Fibroblast of lung (primary cell): ENCODE data around the gene TERT. TPM values are rescaled to one million over a fixed set of nuclear protein-coding genes. Genes with fewer than 3 reads are reported as not detected.

Experiments used
- DNase-seq, 2 donors: peaks; one replicate each; pipeline versions ENCODE4 v3.0.0 to v3.0.0-alpha.2; 2010; ENCODE audit warnings: low read depth in 2 of 2
- H2AFZ ChIP-seq: 2 replicates; pipeline ENCODE4 v1.5.1; 2012; ENCODE audit warnings: low read length, control low read depth, inconsistent platforms
- H3K27ac ChIP-seq: 2 replicates; pipeline ENCODE4 v1.5.1; 2011; ENCODE audit warnings: low read length, control low read depth; ENCODE audit not compliant: insufficient read depth
- H3K27me3 ChIP-seq: 2 replicates; pipeline ENCODE4 v1.5.1; 2011; ENCODE audit warnings: mild to moderate bottlenecking, low read length; ENCODE audit not compliant: control insufficient read depth, insufficient read depth
- H3K36me3 ChIP-seq: 2 replicates; pipeline ENCODE4 v1.5.1; 2011; ENCODE audit warnings: low read length; ENCODE audit not compliant: control insufficient read depth, insufficient read depth
- H3K4me1 ChIP-seq: 2 replicates; pipeline ENCODE4 v1.5.1; 2011; ENCODE audit warnings: low read length; ENCODE audit not compliant: control insufficient read depth, insufficient read depth; ENCODE audit errors: extremely low read depth
- H3K4me2 ChIP-seq: 2 replicates; pipeline ENCODE4 v1.5.1; 2011; ENCODE audit warnings: low read length, control low read depth; ENCODE audit not compliant: insufficient read depth; ENCODE audit errors: extremely low read depth
- H3K4me3 ChIP-seq, 4 experiments: fragments of 200-600 bp in 1 of 4; sonication (generic) in 1 of 4; replicated peaks in 1 of 4; 2 replicates each; pipeline ENCODE4 v1.5.1; 2011 to 2016; ENCODE audit warnings: low read length in 4 of 4, low read depth in 3 of 4, mild to moderate bottlenecking in 3 of 4, control low read depth in 2 of 4, inconsistent platforms in 1 of 4, mixed read lengths in 1 of 4; ENCODE audit not compliant: insufficient read depth in 1 of 4; ENCODE audit errors: control extremely low read depth in 1 of 4
- H3K79me2 ChIP-seq: 2 replicates; pipeline ENCODE4 v1.5.1; 2012; ENCODE audit warnings: mild to moderate bottlenecking, low read length, inconsistent platforms; ENCODE audit not compliant: control insufficient read depth, insufficient read depth
- H3K9ac ChIP-seq: 2 replicates; pipeline ENCODE4 v1.5.1; 2011; ENCODE audit warnings: mild to moderate bottlenecking, low read length, control low read depth; ENCODE audit not compliant: insufficient read depth
- H3K9me3 ChIP-seq: 2 replicates; pipeline ENCODE4 v1.5.1; 2012; ENCODE audit warnings: low read depth, low read length; ENCODE audit not compliant: control insufficient read depth, insufficient read depth
- H4K20me1 ChIP-seq: 2 replicates; pipeline ENCODE4 v1.5.1; 2011; ENCODE audit warnings: low read length; ENCODE audit not compliant: control insufficient read depth, insufficient read depth; ENCODE audit errors: extremely low read depth
- EZH2 ChIP-seq: IDR thresholded peaks from 2 replicates; pipeline ENCODE4 v1.5.1; 2012; ENCODE audit warnings: low read length, control low read depth, mild to moderate bottlenecking; ENCODE audit errors: missing control alignments
- polyA plus RNA-seq, 2 donors: library from polyadenylated mRNA; depleted of rRNA in 1 of 2; stranded (reverse) in 1 of 2; unstranded in 1 of 2; fragments of >200 nt; gene quantifications; 2 replicates each; pipeline ENCODE4 v1.2.1, GENCODE V29; 2011 to 2012; ENCODE audit warnings: missing spikeins in 1 of 2
- total RNA-seq: library from RNA; depleted of rRNA; stranded (reverse); fragments of >200 nt; gene quantifications from 2 replicates; pipeline ENCODE4 v1.2.1, GENCODE V29; 2014
- TF ChIP-seq, protein P1 (sequence below), 2 donors: IDR thresholded peaks in 1 of 2; conservative IDR thresholded peaks in 1 of 2; 1 replicate in 1 of 2; 2 replicates in 1 of 2; pipeline ENCODE4 v1.5.1; 2011 to 2012; ENCODE audit warnings: low read length in 2 of 2, control low read depth in 1 of 2, inconsistent platforms in 1 of 2, low read depth in 1 of 2, mild to moderate bottlenecking in 1 of 2

TERT gene
- total and polyA plus RNA-seq, 2 donors (not counting 1 experiment from before 2014, with no cell fraction given): not detected

DNA sequence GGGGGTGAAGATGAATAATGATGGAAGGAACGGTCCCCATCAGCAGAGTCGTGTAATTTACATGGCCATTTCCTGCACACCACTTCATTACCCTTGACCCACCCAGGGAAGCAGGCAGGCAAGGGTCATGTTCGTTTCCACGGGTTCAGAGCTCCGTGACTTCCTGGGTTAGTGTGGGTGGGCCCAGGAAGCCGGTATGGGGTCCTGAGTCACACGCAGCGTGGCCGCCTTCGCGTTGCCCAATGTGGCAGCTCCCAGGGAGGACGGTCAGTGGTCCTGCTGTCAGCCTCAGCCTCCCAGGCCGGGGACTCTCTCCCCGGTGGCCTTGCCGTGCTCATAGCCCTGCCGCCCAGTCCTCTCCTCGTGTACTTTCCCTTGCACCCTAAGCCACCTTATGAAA lies 5.1 kb upstream of the TERT start:
- no peak for DNase-seq
- Histone ChIP-seq H2AFZ (no peak overlapping the region), H3K4me1 (no peaks in the 10 kb centered on the region), H4K20me1 (no peaks in the 10 kb centered on the region), H3K4me2 (no peak overlapping the region), H3K9me3 (no peaks in the 10 kb centered on the region), H3K4me3 (no peak overlapping the region), H3K36me3 (no peaks in the 10 kb centered on the region), H3K79me2 (no peaks in the 10 kb centered on the region), H3K9ac (no peak overlapping the region), H3K27me3 (peaks cover 5% of the 10 kb centered on the region), H3K27ac (no peak overlapping the region)
- TF ChIP-seq, protein P1, sequence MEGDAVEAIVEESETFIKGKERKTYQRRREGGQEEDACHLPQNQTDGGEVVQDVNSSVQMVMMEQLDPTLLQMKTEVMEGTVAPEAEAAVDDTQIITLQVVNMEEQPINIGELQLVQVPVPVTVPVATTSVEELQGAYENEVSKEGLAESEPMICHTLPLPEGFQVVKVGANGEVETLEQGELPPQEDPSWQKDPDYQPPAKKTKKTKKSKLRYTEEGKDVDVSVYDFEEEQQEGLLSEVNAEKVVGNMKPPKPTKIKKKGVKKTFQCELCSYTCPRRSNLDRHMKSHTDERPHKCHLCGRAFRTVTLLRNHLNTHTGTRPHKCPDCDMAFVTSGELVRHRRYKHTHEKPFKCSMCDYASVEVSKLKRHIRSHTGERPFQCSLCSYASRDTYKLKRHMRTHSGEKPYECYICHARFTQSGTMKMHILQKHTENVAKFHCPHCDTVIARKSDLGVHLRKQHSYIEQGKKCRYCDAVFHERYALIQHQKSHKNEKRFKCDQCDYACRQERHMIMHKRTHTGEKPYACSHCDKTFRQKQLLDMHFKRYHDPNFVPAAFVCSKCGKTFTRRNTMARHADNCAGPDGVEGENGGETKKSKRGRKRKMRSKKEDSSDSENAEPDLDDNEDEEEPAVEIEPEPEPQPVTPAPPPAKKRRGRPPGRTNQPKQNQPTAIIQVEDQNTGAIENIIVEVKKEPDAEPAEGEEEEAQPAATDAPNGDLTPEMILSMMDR (conservative IDR thresholded peaks at IDR 0.05 in 1 of 2, IDR thresholded peaks at IDR 0.05 in 1 of 2; ENCODE audit: low read depth in 1 of 2, low read length in 2 of 2): no peak
- TF ChIP-seq EZH2: no peak

DNA sequence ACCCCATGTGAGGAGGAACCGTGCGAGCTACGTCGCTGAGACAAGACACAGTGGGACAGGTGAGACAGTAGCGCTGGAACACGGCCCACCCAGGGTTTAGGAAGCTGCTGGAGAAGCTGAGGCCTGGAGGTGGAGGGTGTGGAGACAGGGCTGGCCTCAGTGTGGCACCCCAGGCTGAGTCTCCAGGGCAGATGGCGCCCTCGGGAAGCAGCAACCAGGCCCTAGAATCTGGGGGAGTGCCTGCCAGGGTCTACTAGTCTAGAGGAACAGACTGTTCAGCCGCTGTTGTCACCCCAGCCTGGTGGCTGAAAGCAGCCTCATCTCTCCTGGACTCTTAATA lies 4.6 kb upstream of the TERT start:
- Histone ChIP-seq H3K27ac (no peak overlapping the region), H3K4me1 (no peaks in the 10 kb centered on the region), H2AFZ (no peak overlapping the region), H3K4me3 (no peak overlapping the region), H3K9me3 (no peaks in the 10 kb centered on the region), H3K9ac (no peak overlapping the region), H3K79me2 (no peaks in the 10 kb centered on the region), H3K27me3 (peaks cover 5% of the 10 kb centered on the region), H3K4me2 (no peak overlapping the region), H3K36me3 (no peaks in the 10 kb centered on the region), H4K20me1 (no peaks in the 10 kb centered on the region)
- TF ChIP-seq, protein P1 (conservative IDR thresholded peaks at IDR 0.05 in 1 of 2, IDR thresholded peaks at IDR 0.05 in 1 of 2; ENCODE audit: low read depth in 1 of 2, low read length in 2 of 2): no peak
- no peak for TF ChIP-seq EZH2
- DNase-seq: no peak

DNA sequence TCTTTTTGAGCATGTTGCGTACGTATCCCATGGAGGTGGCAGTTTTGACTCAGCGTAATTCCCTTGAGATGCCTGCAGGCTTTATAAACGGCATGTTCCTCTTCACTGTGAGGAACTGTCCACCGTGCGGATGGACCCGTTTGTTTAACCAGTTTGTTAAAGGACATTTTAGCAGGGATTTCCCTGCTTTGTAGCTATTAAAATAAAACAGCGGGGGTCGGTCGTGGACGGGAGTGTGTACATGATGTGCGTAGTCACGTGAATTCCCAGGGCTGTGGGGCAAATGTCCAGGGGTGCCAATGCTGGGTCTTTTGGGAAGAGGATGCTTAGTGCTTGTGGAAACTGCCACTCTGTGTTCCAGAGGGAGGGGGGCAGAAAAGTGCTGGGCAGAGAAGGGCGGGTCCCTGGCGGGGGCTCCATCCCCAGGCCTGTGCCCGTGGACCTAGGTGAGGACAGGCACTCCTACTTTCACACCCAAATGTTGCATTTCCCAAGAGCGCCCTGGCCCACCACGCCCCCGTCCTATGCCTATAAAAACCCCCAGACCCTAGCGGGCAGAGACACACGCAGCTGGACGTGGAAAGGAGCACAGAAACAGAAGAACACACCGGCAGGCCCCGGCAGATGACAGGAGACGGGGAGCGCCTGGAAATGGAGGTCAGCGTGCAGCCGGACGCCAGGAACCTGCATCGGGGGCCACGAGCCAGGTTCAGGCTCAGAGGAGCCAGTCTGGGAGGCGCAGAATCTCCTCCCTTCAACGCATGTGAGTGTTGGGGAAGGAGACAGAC lies 4.0 kb upstream of the TERT start:
- Histone ChIP-seq H3K9me3 (no peaks in the 10 kb centered on the region), H2AFZ (no peak overlapping the region), H3K9ac (no peak overlapping the region), H3K27me3 (peaks cover 5% of the 10 kb centered on the region), H3K4me3 (no peak overlapping the region), H3K4me2 (no peak overlapping the region), H3K27ac (no peak overlapping the region), H3K36me3 (no peaks in the 10 kb centered on the region), H3K4me1 (no peaks in the 10 kb centered on the region), H4K20me1 (no peaks in the 10 kb centered on the region), H3K79me2 (no peaks in the 10 kb centered on the region)
- no peak for DNase-seq
- TF ChIP-seq EZH2: no peak
- TF ChIP-seq, protein P1 (conservative IDR thresholded peaks at IDR 0.05 in 1 of 2, IDR thresholded peaks at IDR 0.05 in 1 of 2; ENCODE audit: low read depth in 1 of 2, low read length in 2 of 2): no peak
